Right renal pelvis (tissue), 4 donors: ENCODE data around the gene PCDHAC2. TPM values are rescaled to one million over a fixed set of nuclear protein-coding genes. Genes with fewer than 3 reads are reported as not detected.

Source experiments
- DNase-seq, 4 donors: peaks; one replicate each; pipeline ENCODE4 v3.0.0-alpha.2; 2013; ENCODE audit warnings: low read depth in 4 of 4, low spot score in 3 of 4, missing footprints in 1 of 4
- polyA plus RNA-seq, 4 donors: library from polyadenylated mRNA; unstranded; fragments of 120-200 nt; gene quantifications; one replicate each; pipeline ENCODE4 v1.2.1, GENCODE V29; 2013; ENCODE audit not compliant: insufficient read length in 4 of 4

The PCDHAC2 gene
- polyA plus RNA-seq, 4 donors: 0.45 to 0.70 (median 0.59) TPM

DNA sequence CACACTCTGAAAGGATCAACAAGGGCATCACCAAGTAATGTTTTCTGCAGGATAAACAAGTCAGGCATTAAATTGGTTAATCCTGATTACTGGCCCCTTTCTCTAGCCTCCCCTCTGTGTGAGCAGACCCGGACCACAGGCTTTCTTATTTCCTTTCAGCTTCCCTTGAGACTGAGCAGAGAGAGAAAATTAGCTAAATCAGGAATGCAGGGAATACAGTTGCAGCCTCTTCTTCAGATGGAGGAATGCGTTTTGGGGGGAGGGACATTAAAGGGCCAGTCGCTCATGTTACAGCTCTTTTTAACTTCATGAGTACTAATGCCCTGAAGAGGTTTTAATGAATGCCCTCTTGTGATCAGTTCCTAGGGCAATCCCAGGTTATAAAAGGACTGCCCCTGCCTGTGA, 19.8 kb downstream of the PCDHAC2 start:
- DNase-seq: no peak

DNA sequence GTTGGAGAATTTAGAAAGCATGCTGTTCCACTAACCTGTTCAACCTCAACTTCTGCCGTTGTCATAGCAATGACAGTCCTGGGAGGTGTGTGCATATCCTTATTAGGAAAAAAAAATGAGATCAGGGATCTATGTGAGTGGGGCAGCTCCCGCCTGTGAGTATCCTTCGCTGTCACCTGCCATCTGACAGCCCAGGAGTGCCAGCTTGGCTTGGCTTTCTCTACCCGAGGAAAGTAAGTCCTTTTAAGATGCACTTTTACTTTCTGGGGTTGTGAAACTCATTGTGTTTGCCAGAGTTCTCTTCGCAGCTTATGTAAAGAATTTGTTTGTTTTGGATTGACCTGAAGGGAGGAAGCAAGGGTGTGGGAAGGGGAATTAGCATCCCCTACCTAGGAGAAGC, 21.8 kb downstream of the PCDHAC2 start:
- DNase-seq: no peak

- DNase-seq: no peak
Observed at GRCh38 chr5:140988608-140989007, 22.3 kb downstream of the PCDHAC2 start.

- DNase-seq: no peak
Observed at GRCh38 chr5:140989254-140990020, 23.2 kb downstream of the PCDHAC2 start.

DNA sequence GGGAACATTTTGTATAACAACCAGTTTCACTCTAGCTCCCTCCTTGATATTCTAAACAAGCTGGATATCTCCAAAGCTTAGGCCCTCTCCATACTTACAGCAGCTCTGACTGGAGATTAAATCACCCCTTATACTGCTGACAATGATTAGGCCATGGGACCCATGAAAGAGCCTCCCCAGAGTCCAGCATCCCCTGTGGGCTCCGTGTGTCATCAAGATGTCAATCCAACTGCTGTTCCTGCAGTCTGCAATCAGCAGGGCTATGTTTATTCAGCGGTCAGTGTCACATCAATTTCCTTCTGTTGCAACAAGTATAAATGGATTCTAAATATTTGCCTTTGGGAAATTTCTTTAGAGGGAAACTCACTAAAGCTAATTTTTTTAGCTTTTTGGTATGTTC, 26.6 kb downstream of the PCDHAC2 start:
- no peak for DNase-seq

- DNase-seq: no peak
Observed at GRCh38 chr5:140996060-140996459, 29.8 kb downstream of the PCDHAC2 start.

DNA sequence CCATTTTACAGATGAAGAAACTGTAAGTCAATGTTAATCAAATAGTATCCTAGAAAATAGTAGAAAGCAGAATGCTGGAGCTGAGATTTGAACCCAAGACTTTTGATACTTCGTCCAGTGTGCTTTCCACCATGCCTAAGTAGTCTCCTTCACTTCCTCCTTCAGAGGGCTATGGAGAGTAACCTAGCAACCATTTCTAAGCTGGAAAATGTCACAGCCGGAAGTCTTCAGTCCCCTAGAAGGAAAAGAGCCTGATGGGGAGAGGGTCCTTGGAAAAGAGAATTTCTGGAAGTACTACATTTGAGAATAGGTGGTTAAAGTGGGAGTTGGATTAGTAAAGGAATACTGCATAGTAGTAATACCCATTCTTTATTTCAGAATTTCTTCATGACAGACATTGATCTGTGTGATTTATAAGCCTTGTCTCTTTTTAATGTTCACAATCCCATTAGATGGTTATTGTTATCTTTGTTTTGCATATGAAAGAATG, 32.7 kb downstream of the PCDHAC2 start:
- no peak for DNase-seq

DNA sequence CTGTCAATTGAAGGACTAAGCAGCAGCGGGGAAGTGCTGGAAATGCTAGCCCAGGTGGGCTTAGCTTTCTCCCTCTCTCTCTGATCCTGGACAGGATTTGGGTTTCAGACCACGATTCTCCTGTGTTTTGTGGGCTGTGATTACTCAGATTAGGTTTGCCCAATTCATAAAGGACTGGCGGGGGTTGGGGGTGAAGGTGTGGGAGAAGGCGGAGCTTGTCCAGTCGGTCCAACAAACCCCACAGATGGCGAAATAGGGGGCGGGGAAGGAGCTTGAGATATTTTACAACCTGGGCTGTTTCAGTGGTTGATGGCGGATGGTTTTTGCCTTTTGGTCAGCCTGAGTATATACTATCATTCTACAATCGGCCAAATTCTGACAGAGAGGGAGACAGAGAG, 35.2 kb downstream of the PCDHAC2 start:
- DNase-seq: no peak

DNA sequence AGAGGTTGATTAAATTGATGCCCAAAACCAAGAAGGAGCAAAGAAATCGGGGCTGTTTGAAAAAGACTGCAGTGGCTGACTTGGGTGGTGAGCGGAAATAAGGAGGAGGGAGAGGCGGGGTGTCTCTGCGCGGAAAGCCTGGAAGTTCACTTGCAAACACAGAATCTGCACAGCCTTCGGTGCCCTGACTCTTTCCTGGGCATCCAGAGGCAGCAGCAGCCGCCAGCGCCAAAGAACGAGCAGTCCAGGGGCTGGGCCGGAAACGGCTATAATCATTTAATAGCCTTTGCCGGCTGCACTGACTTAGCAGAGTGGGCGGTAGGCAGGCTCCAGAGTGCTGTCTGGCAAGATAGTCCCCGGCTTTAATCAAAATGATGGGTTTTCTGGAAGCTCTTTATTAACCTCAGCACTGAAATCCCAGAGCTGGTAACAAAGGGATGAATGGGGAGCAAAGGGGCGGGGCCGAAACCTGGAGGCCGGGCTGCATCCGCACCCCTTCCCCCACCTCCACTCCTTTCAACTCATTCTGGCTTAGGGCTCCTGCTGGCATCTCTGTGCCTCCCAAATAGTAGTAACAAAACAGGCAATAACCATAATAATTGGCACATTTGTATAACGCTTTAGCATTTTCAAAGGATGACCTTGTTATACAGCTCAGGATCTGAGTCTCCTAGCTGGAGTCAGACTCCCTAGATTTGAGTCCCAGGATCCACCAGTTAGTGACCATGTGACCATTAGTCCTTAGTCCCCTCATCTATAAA, 35.7 kb downstream of the PCDHAC2 start:
- DNase-seq: no peak

DNA sequence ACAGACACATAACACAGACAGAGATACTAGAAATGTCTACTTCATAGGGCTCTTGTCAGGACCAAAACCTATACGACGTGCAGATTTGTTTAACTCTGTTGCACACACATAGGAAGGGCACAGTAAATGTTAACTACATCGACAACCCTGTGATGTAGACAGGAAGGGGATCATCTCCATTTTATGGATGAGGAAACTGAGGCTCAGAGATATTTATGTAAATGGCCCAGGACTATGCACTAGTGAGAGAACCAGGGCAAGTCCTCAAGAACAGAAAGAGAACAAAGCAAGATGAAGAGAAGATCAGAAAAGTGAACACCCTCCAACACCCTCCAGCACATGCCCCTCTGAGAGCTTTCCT, 36.3 kb downstream of the PCDHAC2 start:
- DNase-seq: no peak

- DNase-seq: no peak
Observed at GRCh38 chr5:141003031-141003430, 36.8 kb downstream of the PCDHAC2 start.

GRCh38 chr5:141003791-141004611, 37.7 kb downstream of the PCDHAC2 start:
- DNase-seq: no peak

DNA sequence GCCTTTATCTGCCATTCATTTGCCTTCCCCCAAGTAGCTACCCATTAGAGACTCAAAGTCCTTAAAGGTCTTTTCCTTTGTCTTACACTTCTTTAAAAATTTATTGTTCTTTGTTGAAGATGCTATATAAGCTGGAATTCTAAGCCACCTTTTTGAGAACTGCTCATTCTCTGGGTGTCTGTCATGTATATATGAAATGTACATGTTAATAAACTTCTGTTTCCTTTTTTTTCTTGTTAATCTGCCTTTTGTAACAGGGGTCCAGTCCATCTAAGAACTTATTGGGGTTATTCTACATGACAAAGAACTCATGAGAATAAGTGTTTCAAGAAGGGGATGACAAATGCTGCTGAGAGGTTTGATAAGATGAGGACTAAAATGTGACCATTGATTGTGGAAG, 41.5 kb downstream of the PCDHAC2 start:
- DNase-seq: no peak

- no peak for DNase-seq
Observed at GRCh38 chr5:141010047-141010793, 43.9 kb downstream of the PCDHAC2 start.

GRCh38 chr5:141017943-141018342, 51.7 kb downstream of the PCDHAC2 start:
- DNase-seq: no peak

Other genes with a start within 250 kb of the PCDHAC2 start
- under 1 TPM in 1 of 4 donors, not detected in 3; 0.06 TPM for gene PCDHA1, start 180.3 kb upstream of the PCDHAC2 start, polyA plus RNA-seq
- under 1 TPM; 0.13 to 0.30 (median 0.25) TPM for gene PCDHA2, start 171.6 kb upstream of the PCDHAC2 start, polyA plus RNA-seq
- gene PCDHA3, start 165.4 kb upstream of the PCDHAC2 start, polyA plus RNA-seq: under 1 TPM; 0.25 to 0.49 (median 0.38) TPM
- 1 to 10 TPM in 2 of 4 donors, under 1 TPM in 2; 0.62 to 1.6 (median 1.1) TPM for gene PCDHA4, start 159.4 kb upstream of the PCDHAC2 start, polyA plus RNA-seq
- gene PCDHA5, start 144.9 kb upstream of the PCDHAC2 start, polyA plus RNA-seq: under 1 TPM in 3 of 4 donors, not detected in 1; 0.04 to 0.15 (median 0.06) TPM
- gene PCDHA6, start 138.5 kb upstream of the PCDHAC2 start, polyA plus RNA-seq: under 1 TPM; 0.13 to 0.51 (median 0.47) TPM
- gene PCDHA7, start 132.2 kb upstream of the PCDHAC2 start, polyA plus RNA-seq: under 1 TPM; 0.28 to 0.51 (median 0.37) TPM
- under 1 TPM in 3 of 4 donors, not detected in 1; 0.04 to 0.07 (median 0.06) TPM for gene PCDHA8, start 125.3 kb upstream of the PCDHAC2 start, polyA plus RNA-seq
- gene PCDHA9, start 118.1 kb upstream of the PCDHAC2 start, polyA plus RNA-seq: under 1 TPM in 3 of 4 donors, not detected in 1; 0.01 to 0.11 (median 0.06) TPM
- 1 to 10 TPM in 1 of 4 donors, under 1 TPM in 3; 0.05 to 1.7 (median 0.43) TPM for gene PCDHA10, start 110.6 kb upstream of the PCDHAC2 start, polyA plus RNA-seq
- under 1 TPM; 0.16 to 0.37 (median 0.27) TPM for gene PCDHA11, start 97.5 kb upstream of the PCDHAC2 start, polyA plus RNA-seq
- gene PCDHA12, start 91.2 kb upstream of the PCDHAC2 start, polyA plus RNA-seq: under 1 TPM; 0.03 to 0.24 (median 0.10) TPM
- under 1 TPM in 3 of 4 donors, not detected in 1; 0.01 to 0.14 (median 0.04) TPM for gene PCDHA13, start 84.4 kb upstream of the PCDHAC2 start, polyA plus RNA-seq
- gene PCDHAC1, start 40.2 kb upstream of the PCDHAC2 start, polyA plus RNA-seq: under 1 TPM in 3 of 4 donors, not detected in 1; 0.10 to 0.16 (median 0.11) TPM
- gene PCDHB1, start 84.9 kb downstream of the PCDHAC2 start, polyA plus RNA-seq: under 1 TPM; 0.05 to 0.13 (median 0.08) TPM
- gene PCDHB2, start 128.1 kb downstream of the PCDHAC2 start, polyA plus RNA-seq: 1 to 10 TPM; 3.9 to 7.7 (median 4.9) TPM
- 1 to 10 TPM; 2.5 to 4.7 (median 3.4) TPM for gene PCDHB3, start 134.0 kb downstream of the PCDHAC2 start, polyA plus RNA-seq
- gene PCDHB4, start 155.3 kb downstream of the PCDHAC2 start, polyA plus RNA-seq: 1 to 10 TPM; 1.5 to 2.8 (median 2.1) TPM
- 1 to 10 TPM; 7.0 to 9.9 (median 8.2) TPM for gene PCDHB5, start 168.7 kb downstream of the PCDHAC2 start, polyA plus RNA-seq
- 1 to 10 TPM; 3.0 to 4.0 (median 3.4) TPM for gene PCDHB6, start 183.6 kb downstream of the PCDHAC2 start, polyA plus RNA-seq
- gene PCDHB7, start 206.2 kb downstream of the PCDHAC2 start, polyA plus RNA-seq: 1 to 10 TPM; 4.9 to 6.2 (median 5.9) TPM
- gene PCDHB8, start 211.3 kb downstream of the PCDHAC2 start, polyA plus RNA-seq: 1 to 10 TPM; 1.3 to 3.9 (median 2.6) TPM
- gene PCDHB16, start 215.9 kb downstream of the PCDHAC2 start, polyA plus RNA-seq: 1 to 10 TPM; 3.5 to 7.7 (median 5.2) TPM
- 1 to 10 TPM; 3.2 to 6.3 (median 3.8) TPM for gene PCDHB9, start 220.7 kb downstream of the PCDHAC2 start, polyA plus RNA-seq
- 1 to 10 TPM; 6.5 to 9.4 (median 7.7) TPM for gene PCDHB10, start 225.9 kb downstream of the PCDHAC2 start, polyA plus RNA-seq
- 1 to 10 TPM; 4.8 to 6.3 (median 5.1) TPM for gene PCDHB11, start 233.2 kb downstream of the PCDHAC2 start, polyA plus RNA-seq
- gene PCDHB12, start 242.2 kb downstream of the PCDHAC2 start, polyA plus RNA-seq: 1 to 10 TPM; 4.6 to 6.5 (median 5.5) TPM
- gene PCDHB13, start 247.4 kb downstream of the PCDHAC2 start, polyA plus RNA-seq: 1 to 10 TPM; 5.6 to 6.8 (median 6.3) TPM